Prostate gland (tissue), 2 donors: ENCODE data around the gene ZNF547.

Experiments
- CTCF ChIP-seq, 4 experiments: fragments of 200-600 bp in 2 of 4; fragments of 450-650 bp in 2 of 4; sonication (generic) in 2 of 4; IDR thresholded peaks; 1 replicate in 3 of 4; 2 replicates in 1 of 4; pipeline ENCODE4 v1.5.1; 2016 to 2019; ENCODE audit warnings: antibody characterized with exemption in 4 of 4, mild to moderate bottlenecking in 2 of 4, moderate library complexity in 2 of 4
- POLR2A ChIP-seq: fragments of 450-650 bp; IDR thresholded peaks from one replicate; pipeline ENCODE4 v1.6.1; 2016; ENCODE audit warnings: antibody characterized with exemption, mild to moderate bottlenecking
- POLR2AphosphoS5 ChIP-seq: sonication (generic); formaldehyde crosslinking; IDR thresholded peaks from one replicate; pipeline ENCODE4 v1.6.1; 2017; ENCODE audit warnings: antibody characterized with exemption

- peak; percentile 70 for TF ChIP-seq POLR2A
- no peak for TF ChIP-seq CTCF (IDR thresholded peaks at IDR 0.05)
- TF ChIP-seq POLR2AphosphoS5 = peak; percentile 94
These were observed 42.9 kb upstream of the ZNF547 start, which contains the start of gene ZNF543 for GRCh38 chr19:57320180-57321084.
